Activated CD4-positive, alpha-beta T cell treated with anti-CD3 and anti-CD28 coated beads, Interleukin-2, amount 50 U/mL, for 4 hours (primary cell): ENCODE data around the gene C1orf159.
"Not testable (repeated sequence)": the region's sequence is repeated elsewhere in the genome, so short reads cannot be mapped to it uniquely, and the experiment has no call there.

ENCODE experiments used
- DNase-seq, 2 experiments: peaks; one replicate each; pipeline ENCODE4 v3.0.0-alpha.2; 2020

C1orf159 gene

GRCh38 chr1:1116701-1117468 lies 996 bp upstream of the C1orf159 start:
- DNase-seq: no peak

GRCh38 chr1:1115136-1115785 lies 628 bp downstream of the C1orf159 start:
- no peak for DNase-seq

DNA sequence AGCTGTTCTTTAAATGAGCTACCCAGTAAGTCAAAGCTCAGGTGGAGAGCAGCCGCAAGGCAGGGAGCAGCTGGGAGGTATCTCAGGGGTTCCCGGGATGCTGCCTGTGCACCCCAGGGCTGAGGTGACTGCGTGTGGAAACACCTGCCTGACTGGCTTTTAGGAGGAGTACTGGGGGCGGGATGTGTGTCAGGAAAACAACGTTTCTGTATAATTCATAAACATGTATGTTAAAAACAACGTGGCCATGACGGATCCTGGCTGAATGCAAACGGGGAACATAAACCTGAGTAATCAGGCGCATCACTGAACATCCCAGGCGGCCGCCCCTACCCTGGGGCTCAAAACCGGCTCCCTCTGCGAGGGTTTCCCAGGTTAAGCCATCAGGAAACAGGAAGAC lies 1.5 kb downstream of the C1orf159 start:
- DNase-seq: no peak

DNA sequence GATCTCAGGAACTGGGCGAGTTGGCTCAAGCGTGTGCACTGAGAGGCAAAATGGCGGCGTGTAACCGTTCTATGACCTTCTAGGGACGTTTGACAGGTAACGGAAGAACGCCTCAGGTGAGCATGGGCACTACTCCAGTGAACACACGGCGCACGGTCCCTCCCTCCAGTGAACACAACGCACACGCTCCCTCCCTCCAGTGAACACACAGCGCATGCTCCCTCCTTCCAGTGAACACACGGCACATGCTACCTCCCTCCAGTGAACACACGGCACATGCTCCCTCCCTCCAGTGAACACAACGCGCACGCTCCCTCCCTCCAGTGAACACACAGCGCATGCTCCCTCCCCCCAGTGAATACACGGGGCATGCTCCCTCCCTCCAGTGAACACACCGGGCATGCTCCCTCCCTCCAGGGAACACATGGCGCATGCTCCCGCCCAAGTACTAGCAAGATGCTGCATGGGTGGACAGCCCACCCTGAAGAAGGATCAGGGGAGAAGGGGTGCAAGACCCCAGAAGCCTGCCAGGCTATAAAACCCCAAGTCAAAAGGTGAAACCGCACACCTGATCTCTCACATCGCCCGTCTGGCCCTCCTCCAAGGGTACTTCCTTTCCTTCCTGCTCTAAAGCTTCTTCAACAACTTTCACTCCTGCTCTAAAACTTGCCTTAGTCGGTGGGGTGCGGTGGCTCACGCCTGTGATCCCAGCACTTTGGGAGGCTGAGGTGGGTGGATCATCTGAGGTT lies 3.5 kb downstream of the C1orf159 start:
- DNase-seq: no peak

DNA sequence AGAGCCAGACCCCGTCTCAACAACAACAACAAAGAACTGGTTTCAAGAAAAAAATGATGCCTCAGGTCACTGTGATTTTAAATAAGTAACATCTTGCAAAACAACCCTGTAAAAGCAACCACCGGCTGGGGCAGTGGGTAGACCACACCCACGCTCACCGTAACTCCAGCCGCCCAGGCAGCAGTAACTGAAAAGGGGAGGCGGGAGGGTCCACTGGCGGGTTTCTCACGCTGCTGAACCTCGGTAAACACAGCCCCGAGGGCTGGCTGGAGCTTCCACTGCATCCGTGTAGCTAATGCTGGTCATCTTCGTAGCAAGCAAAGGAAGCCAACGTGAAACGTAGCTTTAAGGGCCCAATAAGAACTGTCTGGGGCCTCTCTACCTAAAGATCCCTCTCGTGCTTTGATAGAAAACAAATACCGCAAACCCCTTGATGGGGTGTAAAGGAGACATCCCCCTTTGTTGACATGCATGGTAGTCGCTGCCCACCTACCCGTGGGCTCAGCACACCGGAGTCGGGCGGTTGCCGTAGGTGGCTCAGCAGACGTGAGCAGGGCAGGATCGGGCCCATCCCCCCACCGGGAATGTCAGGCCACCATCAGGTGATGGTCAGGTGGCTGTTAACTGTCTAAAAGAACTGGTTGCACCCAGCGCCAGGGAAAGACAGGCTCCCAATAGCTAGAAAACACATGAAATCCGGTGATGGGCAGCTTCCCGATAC lies 4.2 kb downstream of the C1orf159 start:
- no peak for DNase-seq

GRCh38 chr1:1110561-1110971 lies 5.3 kb downstream of the C1orf159 start:
- no peak for DNase-seq

DNA sequence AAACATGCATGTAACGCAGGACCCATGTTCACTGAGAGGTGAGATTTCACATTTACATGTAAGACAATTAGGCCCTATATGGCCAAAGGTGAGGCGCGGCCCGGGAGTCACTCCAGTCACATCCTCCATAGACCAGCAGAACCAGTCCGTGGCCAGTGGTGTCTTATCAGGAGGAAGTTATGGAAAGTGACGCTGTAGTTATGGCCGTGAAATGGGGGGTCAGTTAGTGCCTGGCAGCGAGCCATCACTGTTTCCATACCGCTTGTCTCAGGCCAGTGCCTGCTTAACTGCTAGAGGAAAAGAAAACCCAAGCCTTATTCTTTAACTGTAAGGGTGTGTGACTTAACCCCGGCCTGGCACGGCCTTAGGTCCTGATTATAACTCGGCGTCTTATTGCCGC lies 6.1 kb downstream of the C1orf159 start:
- no peak for DNase-seq

DNA sequence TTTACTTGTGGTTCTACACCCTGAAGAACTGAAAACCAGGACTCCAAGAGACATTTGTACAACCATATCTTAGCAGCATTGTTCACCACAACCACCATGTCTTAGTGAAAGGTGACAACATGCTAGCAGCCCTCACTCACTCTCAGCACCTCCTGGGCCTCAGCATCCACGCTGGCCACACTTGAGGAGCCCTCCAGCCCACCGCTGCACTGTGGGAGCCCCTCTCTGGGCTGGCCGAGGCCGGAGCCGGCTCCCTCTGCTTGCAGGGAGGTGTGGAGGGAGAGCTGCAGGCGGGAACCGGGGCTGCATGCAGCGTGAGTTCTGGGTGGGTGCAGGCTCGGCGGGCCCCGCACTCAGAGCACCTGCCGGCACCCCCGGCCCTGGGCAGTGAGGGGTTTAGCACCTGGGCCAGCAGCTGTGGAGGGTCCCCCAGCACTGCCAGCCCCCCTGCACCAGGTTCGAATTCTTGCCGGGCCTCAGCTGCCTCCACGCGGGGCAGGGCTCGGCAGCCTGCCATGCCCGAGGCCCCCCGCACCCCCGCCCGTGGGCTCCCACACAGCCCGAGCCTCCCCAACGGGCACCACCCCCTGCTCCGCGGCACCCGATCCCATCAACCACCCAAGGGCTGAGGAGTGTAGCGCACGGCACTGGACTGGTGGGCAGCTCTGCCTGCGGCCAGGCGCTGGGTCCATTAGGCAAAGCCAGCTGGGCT lies 9.2 kb downstream of the C1orf159 start:
- no peak for DNase-seq

- not testable (repeated sequence) for DNase-seq
These were observed 11.7 kb downstream of the C1orf159 start for GRCh38 chr1:1104152-1104551.

- no peak for DNase-seq
These were observed 14.4 kb downstream of the C1orf159 start for GRCh38 chr1:1101503-1101902.

GRCh38 chr1:1100296-1100695 lies 15.6 kb downstream of the C1orf159 start:
- DNase-seq: no peak

- no peak for DNase-seq
These were observed 16.2 kb downstream of the C1orf159 start for GRCh38 chr1:1099506-1100183.

- no peak for DNase-seq
These were observed 17.0 kb downstream of the C1orf159 start for GRCh38 chr1:1098681-1099421.

- DNase-seq: not testable (repeated sequence)
These were observed 19.8 kb downstream of the C1orf159 start for GRCh38 chr1:1096136-1096535.

GRCh38 chr1:1094981-1095380 lies 20.9 kb downstream of the C1orf159 start:
- DNase-seq: no peak

- DNase-seq: no peak
These were observed 22.3 kb downstream of the C1orf159 start for GRCh38 chr1:1093610-1093943.

GRCh38 chr1:1092894-1093609 lies 22.8 kb downstream of the C1orf159 start:
- no peak for DNase-seq

- DNase-seq: no peak
These were observed 23.6 kb downstream of the C1orf159 start for GRCh38 chr1:1092149-1092855.

- no peak for DNase-seq
These were observed 24.3 kb downstream of the C1orf159 start for GRCh38 chr1:1091344-1092148.
